ENCODE results near the gene SLC12A7. TPM values are rescaled to one million over a fixed set of nuclear protein-coding genes. Genes with fewer than 3 reads are reported as not detected.
"Not testable (repeated sequence)": the region's sequence is repeated elsewhere in the genome, so short reads cannot be mapped to it uniquely, and the experiment has no call there.

Gene SLC12A7
- total RNA-seq, 1 donor from 2014 or later: 4.9 TPM

DNA sequence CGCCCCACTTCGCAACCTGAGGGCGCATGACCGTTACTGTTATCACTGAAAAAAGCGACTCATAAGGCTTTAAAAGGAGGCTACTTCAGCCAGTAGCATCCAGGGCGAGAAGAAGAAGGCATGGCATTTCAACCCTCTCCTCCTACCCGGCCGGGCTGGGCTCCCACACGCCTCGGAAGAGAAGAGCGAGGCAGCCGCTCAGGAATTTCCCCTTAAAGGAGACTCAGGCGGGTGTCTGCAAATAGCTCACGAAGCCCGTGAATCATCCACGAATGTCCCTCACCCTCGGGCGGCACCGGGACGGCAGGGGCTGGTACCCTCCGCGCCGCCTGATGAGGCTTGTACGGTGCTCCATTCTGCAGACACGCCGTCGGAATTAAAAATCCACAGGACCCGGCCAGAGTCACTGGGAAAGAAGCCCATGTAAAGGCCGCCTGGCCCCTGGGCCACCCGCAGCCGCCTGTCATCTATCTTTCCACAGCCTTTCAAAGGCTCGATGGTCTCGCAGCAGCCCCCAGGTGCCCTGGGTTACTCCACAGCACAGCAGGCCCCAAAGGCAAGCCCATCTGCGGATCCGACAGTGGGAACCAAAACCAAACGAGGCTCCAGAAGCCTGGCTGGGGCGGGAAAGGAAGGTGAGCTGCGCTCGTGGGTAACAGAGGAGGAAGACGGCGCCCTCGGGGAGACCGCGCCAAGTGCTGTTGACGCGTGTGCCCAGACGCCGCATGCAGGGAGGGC lies 11.8 kb downstream of the SLC12A7 start:
- DNase-seq (ENCODE audit: low spot score): no peak
- Mint-ChIP-seq H3K36me3 (ENCODE audit: low read depth) (no peaks in the 10 kb centered on the region), H3K9me3 (ENCODE audit: low read depth) (no peaks in the 10 kb centered on the region), H3K27me3 (ENCODE audit: low read depth) (peaks cover 21% of the 10 kb centered on the region), H3K4me3 (ENCODE audit: unreplicated experiment) (no peak overlapping the region), H3K4me1 (ENCODE audit: low read depth) (peaks cover 4% of the 10 kb centered on the region), H3K27ac (ENCODE audit: unreplicated experiment) (no peak overlapping the region)
- TF ChIP-seq, protein P1, sequence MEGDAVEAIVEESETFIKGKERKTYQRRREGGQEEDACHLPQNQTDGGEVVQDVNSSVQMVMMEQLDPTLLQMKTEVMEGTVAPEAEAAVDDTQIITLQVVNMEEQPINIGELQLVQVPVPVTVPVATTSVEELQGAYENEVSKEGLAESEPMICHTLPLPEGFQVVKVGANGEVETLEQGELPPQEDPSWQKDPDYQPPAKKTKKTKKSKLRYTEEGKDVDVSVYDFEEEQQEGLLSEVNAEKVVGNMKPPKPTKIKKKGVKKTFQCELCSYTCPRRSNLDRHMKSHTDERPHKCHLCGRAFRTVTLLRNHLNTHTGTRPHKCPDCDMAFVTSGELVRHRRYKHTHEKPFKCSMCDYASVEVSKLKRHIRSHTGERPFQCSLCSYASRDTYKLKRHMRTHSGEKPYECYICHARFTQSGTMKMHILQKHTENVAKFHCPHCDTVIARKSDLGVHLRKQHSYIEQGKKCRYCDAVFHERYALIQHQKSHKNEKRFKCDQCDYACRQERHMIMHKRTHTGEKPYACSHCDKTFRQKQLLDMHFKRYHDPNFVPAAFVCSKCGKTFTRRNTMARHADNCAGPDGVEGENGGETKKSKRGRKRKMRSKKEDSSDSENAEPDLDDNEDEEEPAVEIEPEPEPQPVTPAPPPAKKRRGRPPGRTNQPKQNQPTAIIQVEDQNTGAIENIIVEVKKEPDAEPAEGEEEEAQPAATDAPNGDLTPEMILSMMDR (IDR thresholded peaks at IDR 0.05): no peak

DNA sequence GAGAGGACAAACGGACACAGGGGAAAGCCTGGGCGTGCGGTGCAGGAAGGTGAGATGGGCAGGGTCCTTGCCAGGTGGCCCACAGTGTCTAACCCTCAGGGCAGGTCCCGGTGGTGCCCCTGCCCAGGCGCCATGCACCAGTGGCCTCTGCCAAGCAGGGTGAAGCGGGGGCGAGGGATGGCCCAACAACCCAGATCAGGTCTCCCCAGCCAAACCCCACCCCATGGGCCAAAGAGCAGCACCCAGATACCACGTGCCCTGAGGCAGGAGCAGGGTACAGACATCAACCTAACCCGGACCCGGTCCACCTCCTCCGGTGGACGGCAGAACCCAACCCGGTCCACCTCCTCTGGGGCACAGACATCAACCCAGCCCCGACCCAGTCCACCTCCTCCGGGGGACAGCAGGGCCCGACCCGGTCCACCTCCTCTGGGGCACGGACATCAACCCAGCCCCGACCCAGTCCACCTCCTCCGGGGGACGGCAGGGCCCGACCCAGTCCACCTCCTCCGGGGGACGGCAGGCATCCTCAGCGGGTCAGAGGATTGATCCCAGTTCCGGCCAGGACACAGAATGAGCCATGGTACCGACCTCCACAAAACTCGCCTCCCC lies 12.8 kb downstream of the SLC12A7 start:
- no peaks in the 10 kb centered on the region for H3K36me3 Mint-ChIP-seq (ENCODE audit: low read depth)
- H3K4me1 Mint-ChIP-seq (ENCODE audit: low read depth): peaks cover 4% of the 10 kb centered on the region
- H3K27ac Mint-ChIP-seq (ENCODE audit: unreplicated experiment): no peak overlapping the region
- DNase-seq (ENCODE audit: low spot score): no peak
- H3K4me3 Mint-ChIP-seq (ENCODE audit: unreplicated experiment): no peak overlapping the region
- peaks cover 24% of the 10 kb centered on the region for H3K27me3 Mint-ChIP-seq (ENCODE audit: low read depth)
- TF ChIP-seq, protein P1 (IDR thresholded peaks at IDR 0.05): no peak
- no peaks in the 10 kb centered on the region for H3K9me3 Mint-ChIP-seq (ENCODE audit: low read depth)

DNA sequence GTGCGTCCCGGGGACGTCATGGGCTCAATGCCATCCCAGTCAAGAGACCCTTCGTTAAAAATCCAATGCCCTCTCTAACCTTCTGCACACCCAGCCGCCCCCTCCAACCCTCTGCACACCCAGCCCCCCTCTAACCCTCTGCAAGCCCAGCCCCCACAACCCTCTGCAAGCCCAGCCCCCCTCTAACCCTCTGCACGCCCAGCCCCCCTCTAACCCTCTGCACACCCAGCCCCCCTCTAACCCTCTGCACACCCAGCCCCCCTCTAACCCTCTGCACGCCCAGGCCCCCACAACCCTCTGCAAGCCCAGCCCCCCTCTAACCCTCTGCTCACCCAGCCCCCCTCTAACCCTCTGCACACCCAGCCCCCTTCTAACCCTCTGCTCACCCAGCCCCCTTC lies 13.9 kb downstream of the SLC12A7 start:
- not testable (repeated sequence) for H3K4me3 Mint-ChIP-seq (ENCODE audit: unreplicated experiment); H3K9me3 Mint-ChIP-seq (ENCODE audit: low read depth); H3K4me1 Mint-ChIP-seq (ENCODE audit: low read depth); H3K36me3 Mint-ChIP-seq (ENCODE audit: low read depth); DNase-seq (ENCODE audit: low spot score); H3K27ac Mint-ChIP-seq (ENCODE audit: unreplicated experiment)
- peaks cover 23% of the 10 kb centered on the region for H3K27me3 Mint-ChIP-seq (ENCODE audit: low read depth)

DNA sequence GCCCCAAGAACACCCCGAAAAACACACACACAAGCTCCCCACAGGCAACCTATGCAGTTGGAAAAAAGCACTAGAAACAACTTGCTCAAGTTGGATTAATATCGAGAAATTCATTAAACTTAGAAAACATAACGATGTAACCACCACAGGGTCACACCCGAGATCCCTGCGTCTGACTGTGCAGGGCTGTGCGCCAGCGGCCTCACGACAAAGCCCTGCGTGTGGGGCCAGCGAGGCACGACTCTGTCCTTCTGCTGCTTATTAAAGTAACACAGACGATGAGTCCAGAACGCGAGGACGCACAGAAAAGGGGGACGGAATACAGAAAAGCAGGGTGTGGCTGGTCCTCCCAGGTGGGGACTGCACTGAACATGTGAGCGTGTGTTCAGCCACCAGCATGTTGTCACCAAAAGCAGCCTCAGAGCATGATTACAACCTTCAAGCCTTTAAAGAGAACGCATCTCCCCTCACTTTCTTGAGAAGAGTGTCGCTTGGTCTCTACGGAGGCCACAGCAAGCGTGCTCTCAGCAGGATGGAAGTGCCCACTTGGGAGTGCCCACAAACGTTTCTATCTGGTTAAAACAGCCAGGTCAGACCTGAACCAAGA lies 14.4 kb downstream of the SLC12A7 start:
- no peaks in the 10 kb centered on the region for H3K36me3 Mint-ChIP-seq (ENCODE audit: low read depth)
- no peak overlapping the region for H3K27ac Mint-ChIP-seq (ENCODE audit: unreplicated experiment)
- peaks cover 4% of the 10 kb centered on the region for H3K4me1 Mint-ChIP-seq (ENCODE audit: low read depth)
- TF ChIP-seq, protein P1 (IDR thresholded peaks at IDR 0.05): no peak
- no peaks in the 10 kb centered on the region for H3K9me3 Mint-ChIP-seq (ENCODE audit: low read depth)
- no peak overlapping the region for H3K4me3 Mint-ChIP-seq (ENCODE audit: unreplicated experiment)
- no peak for DNase-seq (ENCODE audit: low spot score)
- H3K27me3 Mint-ChIP-seq (ENCODE audit: low read depth): peaks cover 23% of the 10 kb centered on the region

DNA sequence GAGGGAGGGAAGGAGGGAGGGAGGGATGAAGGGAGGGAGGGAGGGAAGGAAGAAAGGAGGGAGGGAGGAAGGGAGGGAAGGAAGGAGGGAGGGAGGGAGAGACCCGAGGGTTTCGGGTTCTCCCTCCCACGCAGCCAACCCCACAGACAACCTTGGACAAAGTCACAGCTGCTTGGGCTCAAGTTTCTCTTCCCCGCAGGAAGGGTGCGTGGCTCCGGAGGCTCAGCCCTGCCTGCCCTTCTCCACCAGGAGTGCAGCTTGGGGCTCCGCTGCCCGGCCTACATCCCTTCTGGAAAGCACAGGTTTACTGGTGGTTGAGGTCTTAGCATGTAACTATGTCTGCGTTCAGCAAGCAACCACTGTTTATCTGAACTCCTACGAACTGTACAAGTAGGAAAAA lies 15.0 kb downstream of the SLC12A7 start:
- peaks cover 21% of the 10 kb centered on the region for H3K27me3 Mint-ChIP-seq (ENCODE audit: low read depth)
- no peaks in the 10 kb centered on the region for H3K4me1 Mint-ChIP-seq (ENCODE audit: low read depth)
- H3K27ac Mint-ChIP-seq (ENCODE audit: unreplicated experiment): no peak overlapping the region
- no peak overlapping the region for H3K4me3 Mint-ChIP-seq (ENCODE audit: unreplicated experiment)
- DNase-seq (ENCODE audit: low spot score): no peak
- H3K36me3 Mint-ChIP-seq (ENCODE audit: low read depth): no peaks in the 10 kb centered on the region
- no peaks in the 10 kb centered on the region for H3K9me3 Mint-ChIP-seq (ENCODE audit: low read depth)
- TF ChIP-seq, protein P1 (IDR thresholded peaks at IDR 0.05): no peak

Data from chondrocyte (in vitro differentiated cells).